HG03064 (cell line): ENCODE results near the gene TRIOBP.

ENCODE experiments used
- ATAC-seq: cut with Tn5 transposase; IDR thresholded peaks from one replicate; pipeline ENCODE4 v1.9.1; 2021; ENCODE audit warnings: low read depth; ENCODE audit not compliant: unreplicated experiment

Gene TRIOBP

GRCh38 chr22:37748659-37749058 is 51.8 kb downstream of the TRIOBP start:
- no peak for ATAC-seq

- no peak for ATAC-seq
Measured at GRCh38 chr22:37749226-37749625, 52.4 kb downstream of the TRIOBP start.

GRCh38 chr22:37749831-37750595 is 53.2 kb downstream of the TRIOBP start:
- ATAC-seq = no peak

GRCh38 chr22:37750596-37751162 is 53.8 kb downstream of the TRIOBP start:
- no peak for ATAC-seq

- ATAC-seq = no peak
Measured at GRCh38 chr22:37751449-37752188, 54.8 kb downstream of the TRIOBP start.

GRCh38 chr22:37752189-37753087 is 55.6 kb downstream of the TRIOBP start:
- ATAC-seq = no peak

GRCh38 chr22:37753746-37754145 is 56.9 kb downstream of the TRIOBP start:
- no peak for ATAC-seq

- ATAC-seq = no peak
Measured at GRCh38 chr22:37757663-37758062, 60.8 kb downstream of the TRIOBP start.

- ATAC-seq = no peak
Measured at GRCh38 chr22:37758694-37759093, 61.8 kb downstream of the TRIOBP start.

GRCh38 chr22:37759281-37759680 is 62.4 kb downstream of the TRIOBP start:
- ATAC-seq = no peak

GRCh38 chr22:37760152-37760551 is 63.3 kb downstream of the TRIOBP start:
- ATAC-seq = no peak

- ATAC-seq = no peak
Measured at GRCh38 chr22:37762389-37762836, 65.6 kb downstream of the TRIOBP start.

GRCh38 chr22:37763012-37763411 is 66.2 kb downstream of the TRIOBP start:
- no peak for ATAC-seq

GRCh38 chr22:37763652-37764051 is 66.8 kb downstream of the TRIOBP start:
- ATAC-seq = no peak

- no peak for ATAC-seq
Measured at GRCh38 chr22:37764622-37765021, 67.8 kb downstream of the TRIOBP start.

GRCh38 chr22:37765498-37765897 is 68.7 kb downstream of the TRIOBP start:
- no peak for ATAC-seq

- no peak for ATAC-seq
Measured at GRCh38 chr22:37765953-37766576, 69.2 kb downstream of the TRIOBP start.

- ATAC-seq = no peak
Measured at GRCh38 chr22:37768273-37768672, 71.4 kb downstream of the TRIOBP start.

- ATAC-seq = no peak
Measured at GRCh38 chr22:37769056-37769455, 72.2 kb downstream of the TRIOBP start.

GRCh38 chr22:37771081-37771480 is 74.2 kb downstream of the TRIOBP start:
- no peak for ATAC-seq
